NCI-H146 (cell line): Measurements from ENCODE around the gene MPRIP.
"Not testable (repeated sequence)": the region's sequence is repeated elsewhere in the genome, so short reads cannot be mapped to it uniquely, and the experiment has no call there.

Experiments
- DNase-seq: peaks from one replicate; lab custom pipeline; 2025; lab: John Stamatoyannopoulos, UW

Gene MPRIP

GRCh38 chr17:17126131-17127110 is 84.2 kb downstream of the MPRIP start:
- no peak for DNase-seq

- DNase-seq, result no peak
Observed at GRCh38 chr17:17127156-17127555, 84.9 kb downstream of the MPRIP start.

- peak; percentile 14 for DNase-seq
Observed at GRCh38 chr17:17127730-17128291, 85.6 kb downstream of the MPRIP start.

- no peak for DNase-seq
Observed at GRCh38 chr17:17128476-17129075, 86.3 kb downstream of the MPRIP start.

- peak; percentile 82 for DNase-seq
Observed at GRCh38 chr17:17129466-17129865, 87.2 kb downstream of the MPRIP start.

GRCh38 chr17:17130077-17130844 is 88.0 kb downstream of the MPRIP start:
- DNase-seq, result no peak

- no peak for DNase-seq
Observed at GRCh38 chr17:17131839-17132238, 89.6 kb downstream of the MPRIP start.

- DNase-seq, result peak; percentile 83
Observed at GRCh38 chr17:17132746-17133145, 90.5 kb downstream of the MPRIP start.

- no peak for DNase-seq
Observed at GRCh38 chr17:17134051-17134956, 92.0 kb downstream of the MPRIP start.

- DNase-seq, result no peak
Observed at GRCh38 chr17:17134957-17135333, 92.7 kb downstream of the MPRIP start.

GRCh38 chr17:17136221-17136620 is 94.0 kb downstream of the MPRIP start:
- not testable (repeated sequence) for DNase-seq

- no peak for DNase-seq
Observed at GRCh38 chr17:17137731-17138585, 95.7 kb downstream of the MPRIP start.

GRCh38 chr17:17139972-17140589 is 97.8 kb downstream of the MPRIP start:
- DNase-seq, result peak; percentile 85

- DNase-seq, result no peak
Observed at GRCh38 chr17:17140590-17140980, 98.3 kb downstream of the MPRIP start.

- no peak for DNase-seq
Observed at GRCh38 chr17:17141279-17141678, 99.0 kb downstream of the MPRIP start.

GRCh38 chr17:17141860-17142552 is 99.7 kb downstream of the MPRIP start:
- no peak for DNase-seq

- DNase-seq, result no peak
Observed at GRCh38 chr17:17142556-17142955, 100.3 kb downstream of the MPRIP start.

GRCh38 chr17:17143501-17143900 is 101.2 kb downstream of the MPRIP start:
- DNase-seq, result no peak

- DNase-seq, result no peak
Observed at GRCh38 chr17:17144061-17144460, 101.8 kb downstream of the MPRIP start.
